ENCODE results near the gene IKBKG.
A peak's percentile ranks its signal among the peaks of the same experiment; 100 is the strongest.
"Not testable (repeated sequence)": the region's sequence is repeated elsewhere in the genome, so short reads cannot be mapped to it uniquely, and the experiment has no call there.

The IKBKG gene

DNA sequence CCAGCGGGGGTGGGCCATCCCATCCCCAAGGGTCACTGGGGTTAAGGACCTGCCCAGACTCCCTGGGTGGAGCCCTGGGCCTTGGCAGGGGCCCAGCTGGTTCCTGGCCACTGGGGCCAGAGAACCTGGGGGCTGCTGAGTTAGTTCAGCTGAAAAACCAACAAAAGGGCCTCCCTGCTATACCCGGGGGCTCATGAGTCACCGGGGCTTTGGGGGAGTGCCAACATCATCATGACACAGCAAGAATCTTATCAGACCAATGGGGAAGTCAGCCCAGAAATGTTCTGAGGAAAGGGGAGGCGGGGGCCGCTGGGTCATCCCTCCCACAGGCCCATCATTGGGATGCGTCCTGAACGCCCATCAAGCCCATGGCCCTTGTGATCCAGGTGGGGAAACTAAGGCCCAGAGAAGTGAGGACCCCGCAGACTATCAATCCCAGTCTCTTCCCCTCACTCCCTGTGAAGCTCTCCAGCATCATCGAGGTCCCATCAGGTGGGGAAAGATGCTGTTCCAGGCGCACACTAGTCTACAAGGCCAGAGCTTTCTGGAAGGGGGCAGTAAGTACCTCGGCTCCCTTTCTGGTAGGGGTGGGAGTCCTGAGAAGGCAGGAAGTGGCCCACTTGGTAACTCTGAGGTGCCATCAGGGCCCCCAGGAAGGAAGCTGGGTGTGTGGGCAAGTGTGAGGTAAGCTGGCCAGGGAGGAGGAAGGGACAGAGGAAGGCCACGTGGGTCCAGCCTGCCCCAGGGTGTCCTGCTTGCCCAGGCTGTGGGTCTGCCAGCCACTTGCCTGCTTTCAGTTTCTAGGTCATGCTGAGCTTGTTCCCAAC, 5.3 kb upstream of the IKBKG start:
- Histone ChIP-seq H3K4me3 (ENCODE audit: extremely low read depth, insufficient read depth, low read length, poor library complexity, severe bottlenecking) (no peak overlapping the region), H3K9me3 (ENCODE audit: control insufficient read depth, low read length) (no peaks in the 10 kb centered on the region), H3K27ac (ENCODE audit: low read depth, low read length, severe bottlenecking) (peak overlapping the region; percentile 13), H3K4me1 (ENCODE audit: control insufficient read depth, insufficient read depth, low read length, poor library complexity, severe bottlenecking) (peaks cover 12% of the 10 kb centered on the region), H3K36me3 (ENCODE audit: control insufficient read depth, insufficient read depth, low read length) (peaks cover 13% of the 10 kb centered on the region)
- 100% methylated on average over 2 of the region's 12 CpGs for WGBS, 2 experiments (ENCODE audit: insufficient coverage in 2 of 2)

DNA sequence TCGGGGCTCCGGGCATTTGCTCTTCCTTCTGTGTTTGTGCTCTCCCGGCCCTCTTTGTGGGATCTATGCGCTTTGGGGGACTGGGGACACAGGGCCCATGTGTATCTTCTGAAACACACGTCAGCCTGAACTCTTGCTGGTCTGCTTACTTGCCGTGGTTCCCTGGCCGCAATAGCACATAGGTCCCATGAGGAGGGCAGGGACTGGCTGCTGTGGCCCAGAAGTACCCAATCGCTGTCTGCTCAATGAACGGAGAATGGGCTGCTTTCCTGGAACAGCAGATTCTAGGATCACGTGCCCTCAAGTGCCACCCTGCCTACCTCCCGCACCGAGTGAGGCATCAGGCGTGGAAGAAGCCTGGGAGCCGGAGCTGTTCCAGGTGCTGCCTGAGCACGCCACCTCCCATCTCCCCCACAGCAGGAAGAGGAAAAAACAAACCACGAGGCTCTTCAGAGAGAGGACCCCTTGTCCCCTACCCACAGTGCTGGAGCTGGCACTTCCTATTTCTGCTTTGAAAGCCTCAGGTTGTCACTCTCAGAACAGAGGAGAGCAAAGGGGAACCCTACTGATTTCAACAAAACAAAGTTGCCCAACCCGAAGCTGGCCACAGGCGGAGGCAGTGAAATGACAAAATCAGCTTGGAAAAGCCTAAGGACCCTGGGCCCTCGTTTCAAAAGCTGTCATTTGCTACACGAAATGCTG, 4.5 kb upstream of the IKBKG start:
- Histone ChIP-seq H3K9me3 (ENCODE audit: control insufficient read depth, low read length) (no peaks in the 10 kb centered on the region), H3K4me1 (ENCODE audit: control insufficient read depth, insufficient read depth, low read length, poor library complexity, severe bottlenecking) (peaks cover 12% of the 10 kb centered on the region), H3K36me3 (ENCODE audit: control insufficient read depth, insufficient read depth, low read length) (peaks cover 13% of the 10 kb centered on the region), H3K4me3 (ENCODE audit: extremely low read depth, insufficient read depth, low read length, poor library complexity, severe bottlenecking) (no peak overlapping the region), H3K27ac (ENCODE audit: low read depth, low read length, severe bottlenecking) (no peak overlapping the region)
- 88 to 98% methylated on average over 7 to 13 of the region's 20 CpGs for WGBS, 2 experiments (ENCODE audit: insufficient coverage in 2 of 2)

DNA sequence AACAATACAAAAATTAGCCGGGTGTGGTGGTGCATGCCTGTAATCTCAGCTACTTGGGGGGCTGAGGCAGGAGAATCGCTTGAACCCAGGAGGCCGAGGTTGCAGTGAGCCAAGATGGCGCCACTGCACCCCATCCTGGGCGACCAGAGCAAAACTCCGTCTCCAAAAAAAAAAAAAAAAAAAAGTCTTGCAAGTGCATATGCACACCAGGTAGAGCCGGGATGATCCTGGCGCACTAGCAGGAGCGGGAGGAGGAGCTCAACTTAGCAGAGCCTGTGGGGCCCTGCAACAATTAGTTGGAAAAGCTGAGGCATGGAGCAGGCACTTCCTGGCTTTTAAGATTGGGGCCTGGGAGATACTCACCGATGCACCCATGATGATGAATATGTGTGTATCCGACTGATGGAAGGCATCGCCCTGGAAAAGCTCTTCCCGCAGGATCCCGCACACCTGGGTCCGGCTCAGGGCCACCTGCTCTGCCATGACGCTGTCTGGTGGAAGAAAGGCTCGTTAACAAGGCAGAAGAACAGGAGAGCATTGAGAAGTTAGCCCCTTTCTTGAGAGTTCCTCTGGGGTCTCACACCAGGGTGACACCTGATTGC, 1.6 kb upstream of the IKBKG start:
- Histone ChIP-seq H3K4me1 (ENCODE audit: control insufficient read depth, insufficient read depth, low read length, poor library complexity, severe bottlenecking) (peaks cover 12% of the 10 kb centered on the region), H3K36me3 (ENCODE audit: control insufficient read depth, insufficient read depth, low read length) (peaks cover 8% of the 10 kb centered on the region), H3K4me3 (ENCODE audit: extremely low read depth, insufficient read depth, low read length, poor library complexity, severe bottlenecking) (peak overlapping the region; percentile 65), H3K27ac (ENCODE audit: low read depth, low read length, severe bottlenecking) (no peak overlapping the region), H3K9me3 (ENCODE audit: control insufficient read depth, low read length) (no peaks in the 10 kb centered on the region)
- 89 to 97% methylated on average over 9 to 14 of the region's 17 CpGs for WGBS, 2 experiments (ENCODE audit: insufficient coverage in 2 of 2)

DNA sequence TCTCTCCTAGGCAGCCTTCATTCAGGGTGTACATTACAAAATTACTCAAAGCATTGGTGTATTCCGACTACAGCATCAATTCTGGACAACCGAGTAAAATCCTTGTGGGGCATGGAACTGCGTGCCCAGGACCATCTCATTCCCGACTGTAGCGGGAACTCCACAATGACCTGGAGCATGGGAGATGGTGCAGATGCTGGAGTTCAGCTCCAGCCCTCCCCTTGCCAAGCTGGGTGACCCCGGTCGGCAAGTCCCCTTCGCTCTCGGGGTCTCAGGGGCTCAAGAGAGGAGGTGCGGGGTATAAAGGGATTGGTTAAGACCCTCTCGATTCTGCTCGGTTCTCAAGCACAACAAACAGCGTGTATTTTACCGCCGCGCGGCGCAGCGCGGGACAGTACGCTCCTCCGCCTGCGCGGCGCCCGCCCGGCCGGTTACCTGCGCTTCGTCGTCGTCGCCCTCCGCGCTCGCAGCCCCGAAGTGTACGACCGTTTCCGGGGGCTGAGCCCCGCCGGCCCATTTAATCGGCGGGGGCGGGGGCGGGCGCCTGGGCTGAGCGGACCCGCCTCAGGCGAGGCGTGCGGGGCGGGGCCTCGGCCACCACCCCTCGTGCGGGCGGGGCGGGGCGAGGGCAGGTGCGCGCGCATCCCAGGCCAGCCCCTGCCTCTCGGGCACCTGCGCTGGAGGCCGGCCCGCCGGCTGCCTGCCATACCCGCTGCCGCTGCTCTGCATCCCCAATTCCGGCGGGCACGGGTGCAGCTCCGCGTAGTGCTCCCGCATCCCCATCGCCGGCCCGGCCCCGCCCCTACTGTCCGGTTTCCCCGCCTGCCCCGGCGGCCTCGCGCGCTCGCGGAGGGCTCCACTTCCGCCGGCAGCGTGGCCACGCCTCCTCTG, 821 bp upstream of the IKBKG start, which contains the start of gene G6PD:
TSS of gene G6PD (minus strand) at position 493 of the 891 bp plus-strand sequence. CDS start 691 bp downstream, outside the sequence.
- 0 to 3% methylated on average over 7 to 17 of the region's 92 CpGs for WGBS, 2 experiments (ENCODE audit: insufficient coverage in 2 of 2)
- no peaks in the 10 kb centered on the region for H3K9me3 ChIP-seq (ENCODE audit: control insufficient read depth, low read length)
- H3K36me3 ChIP-seq (ENCODE audit: control insufficient read depth, insufficient read depth, low read length) = peaks cover 8% of the 10 kb centered on the region
- peak within 1 kb of the TSS; percentile 80 for H3K27ac ChIP-seq (ENCODE audit: low read depth, low read length, severe bottlenecking)
- H3K4me3 ChIP-seq (ENCODE audit: extremely low read depth, insufficient read depth, low read length, poor library complexity, severe bottlenecking) = peak within 1 kb of the TSS; percentile 65
- H3K4me1 ChIP-seq (ENCODE audit: control insufficient read depth, insufficient read depth, low read length, poor library complexity, severe bottlenecking) = peaks cover 10% of the 10 kb centered on the region

DNA sequence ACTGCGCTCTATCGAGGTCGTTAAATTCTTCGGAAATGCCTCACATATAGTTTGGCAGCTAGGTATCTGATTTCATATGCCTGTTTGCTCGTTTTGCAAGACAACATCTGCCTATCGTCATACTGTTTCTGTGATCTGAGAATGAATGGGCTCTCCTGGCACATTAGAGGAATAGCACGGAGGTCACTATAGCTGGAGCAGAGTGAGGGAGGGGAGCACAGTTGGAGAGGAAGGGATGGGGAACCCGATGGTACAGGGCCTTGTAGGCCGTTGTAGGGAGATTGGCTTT, 552 bp downstream of the IKBKG start:
- Histone ChIP-seq H3K4me3 (ENCODE audit: extremely low read depth, insufficient read depth, low read length, poor library complexity, severe bottlenecking) (peak overlapping the region; percentile 65), H3K36me3 (ENCODE audit: control insufficient read depth, insufficient read depth, low read length) (peaks cover 8% of the 10 kb centered on the region), H3K4me1 (ENCODE audit: control insufficient read depth, insufficient read depth, low read length, poor library complexity, severe bottlenecking) (no peaks in the 10 kb centered on the region), H3K9me3 (ENCODE audit: control insufficient read depth, low read length) (no peaks in the 10 kb centered on the region), H3K27ac (ENCODE audit: low read depth, low read length, severe bottlenecking) (peak overlapping the region; percentile 80)
- WGBS, 2 experiments (ENCODE audit: insufficient coverage in 2 of 2) = 0 to 4% methylated on average over 5 to 7 of the region's 9 CpGs

DNA sequence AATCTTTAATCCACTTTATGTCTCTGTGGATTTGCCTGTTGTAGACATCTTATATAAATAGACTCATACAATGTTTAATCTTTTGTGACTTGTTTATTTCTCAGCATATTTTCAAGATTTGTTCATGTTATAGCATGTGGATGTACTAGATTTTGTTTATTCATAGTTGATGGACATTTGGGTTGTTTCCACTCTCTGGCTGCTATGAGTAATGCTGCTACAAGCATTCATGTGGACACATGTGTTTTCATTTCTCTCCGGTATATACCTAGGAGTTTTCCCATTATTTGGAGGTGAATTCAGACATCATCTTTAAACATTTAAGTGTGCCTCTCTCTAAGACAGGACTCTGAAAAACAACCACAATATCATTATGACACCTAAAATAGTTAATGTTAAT, 2.3 kb downstream of the IKBKG start:
- WGBS, 2 experiments (ENCODE audit: insufficient coverage in 2 of 2) = no CpG with 5 or more reads among the region's 1 CpG

DNA sequence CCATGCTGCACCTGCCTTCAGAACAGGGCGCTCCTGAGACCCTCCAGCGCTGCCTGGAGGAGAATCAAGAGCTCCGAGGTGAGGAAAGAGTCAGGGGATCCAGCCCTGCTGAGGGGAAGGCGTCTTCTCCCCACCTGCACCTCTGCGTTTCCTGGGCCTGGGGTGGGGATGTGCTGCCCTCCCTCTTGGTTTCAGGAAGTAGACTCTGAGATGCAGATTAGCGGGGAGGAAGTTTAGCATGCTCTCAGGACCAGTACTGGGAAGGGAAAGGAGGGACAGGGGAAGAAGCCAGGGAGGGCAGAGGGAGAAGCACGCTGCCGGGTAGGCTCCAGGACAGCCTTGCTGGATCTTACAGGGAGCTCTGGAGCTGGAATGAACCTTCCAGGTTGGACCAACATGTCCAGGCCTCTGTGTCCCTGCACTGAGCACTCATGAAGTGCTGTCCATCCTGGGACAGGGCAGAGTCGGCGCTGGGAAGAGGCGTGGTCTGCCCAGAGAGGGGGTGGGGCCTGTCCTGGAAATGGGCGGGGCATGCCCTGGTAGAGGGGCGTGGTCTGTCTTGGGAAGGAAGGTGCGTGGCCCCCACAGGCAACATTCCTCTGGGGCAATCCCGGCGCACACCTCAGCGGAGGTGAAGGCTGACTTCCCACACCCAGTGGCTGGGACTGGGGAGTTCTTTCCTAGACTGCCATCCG, 4.8 kb downstream of the IKBKG start:
- WGBS, 2 experiments (ENCODE audit: insufficient coverage in 2 of 2) = 60 to 92% methylated on average over 1 to 2 of the region's 18 CpGs
- not testable (repeated sequence) for H3K36me3 ChIP-seq (ENCODE audit: control insufficient read depth, insufficient read depth, low read length); H3K4me1 ChIP-seq (ENCODE audit: control insufficient read depth, insufficient read depth, low read length, poor library complexity, severe bottlenecking); H3K27ac ChIP-seq (ENCODE audit: low read depth, low read length, severe bottlenecking); H3K9me3 ChIP-seq (ENCODE audit: control insufficient read depth, low read length); H3K4me3 ChIP-seq (ENCODE audit: extremely low read depth, insufficient read depth, low read length, poor library complexity, severe bottlenecking)

More for the DNA sequence above, 2.3 kb downstream of the IKBKG start:
- Histone ChIP-seq H3K4me1 (ENCODE audit: control insufficient read depth, insufficient read depth, low read length, poor library complexity, severe bottlenecking) (no peaks in the 10 kb centered on the region), H3K4me3 (ENCODE audit: extremely low read depth, insufficient read depth, low read length, poor library complexity, severe bottlenecking) (no peak overlapping the region), H3K9me3 (ENCODE audit: control insufficient read depth, low read length) (no peaks in the 10 kb centered on the region), H3K27ac (ENCODE audit: low read depth, low read length, severe bottlenecking) (no peak overlapping the region), H3K36me3 (ENCODE audit: control insufficient read depth, insufficient read depth, low read length) (peaks cover 5% of the 10 kb centered on the region)

DNA sequence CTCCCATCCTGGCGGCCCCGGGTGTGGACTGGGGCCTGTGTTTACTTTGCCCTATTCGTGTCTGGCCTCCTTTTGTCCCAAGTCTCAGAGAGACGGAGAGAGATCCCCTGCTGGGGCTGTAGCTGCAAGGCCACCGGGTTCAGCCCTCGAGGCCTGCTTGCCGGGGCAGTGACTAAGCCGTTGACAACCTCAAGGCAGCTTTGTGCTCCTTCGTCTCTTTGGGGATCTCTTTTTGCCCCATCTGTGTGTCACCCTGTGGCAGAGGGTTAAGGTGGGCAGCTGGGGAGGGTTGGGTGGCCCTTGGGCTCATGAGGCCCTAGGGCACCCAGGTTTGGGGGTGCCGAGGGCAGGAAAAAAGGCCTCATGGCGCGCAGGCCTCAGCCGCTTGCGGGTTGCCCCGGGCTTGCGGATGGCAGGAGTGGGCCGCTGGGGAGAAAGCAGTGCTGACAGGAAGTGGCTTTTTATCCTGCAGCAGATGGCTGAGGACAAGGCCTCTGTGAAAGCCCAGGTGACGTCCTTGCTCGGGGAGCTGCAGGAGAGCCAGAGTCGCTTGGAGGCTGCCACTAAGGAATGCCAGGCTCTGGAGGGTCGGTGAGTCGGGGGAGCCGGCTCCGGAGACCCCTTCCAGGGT, 10.8 kb downstream of the IKBKG start:
- H3K9me3 ChIP-seq (ENCODE audit: control insufficient read depth, low read length); H3K4me3 ChIP-seq (ENCODE audit: extremely low read depth, insufficient read depth, low read length, poor library complexity, severe bottlenecking); H3K27ac ChIP-seq (ENCODE audit: low read depth, low read length, severe bottlenecking); H3K36me3 ChIP-seq (ENCODE audit: control insufficient read depth, insufficient read depth, low read length); H3K4me1 ChIP-seq (ENCODE audit: control insufficient read depth, insufficient read depth, low read length, poor library complexity, severe bottlenecking): not testable (repeated sequence)
- 96% methylated on average over 4 of the region's 24 CpGs; no CpG with 5 or more reads in 1 of the 2 experiments for WGBS, 2 experiments (ENCODE audit: insufficient coverage in 2 of 2)

DNA sequence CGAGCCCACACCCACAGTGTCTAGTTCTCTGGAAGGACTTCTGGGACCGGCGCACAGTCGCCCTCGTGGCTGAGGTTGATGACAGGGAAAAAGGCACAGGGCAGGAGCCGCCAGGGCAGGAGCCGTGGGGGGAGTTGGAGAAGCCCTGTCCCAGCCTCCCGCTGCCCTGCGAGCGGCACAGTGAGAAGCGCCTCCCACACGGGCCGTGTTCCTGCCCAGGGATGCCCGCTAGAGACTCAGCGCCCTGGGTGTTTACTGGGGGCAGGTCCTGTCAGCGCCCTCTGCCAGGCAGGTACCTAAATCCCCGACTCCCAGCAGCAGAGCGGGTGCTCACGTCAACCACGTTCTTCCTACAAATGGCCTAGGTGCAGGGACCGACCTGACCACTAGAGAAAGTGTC, 11.5 kb downstream of the IKBKG start:
- H3K4me3 ChIP-seq (ENCODE audit: extremely low read depth, insufficient read depth, low read length, poor library complexity, severe bottlenecking); H3K4me1 ChIP-seq (ENCODE audit: control insufficient read depth, insufficient read depth, low read length, poor library complexity, severe bottlenecking); H3K27ac ChIP-seq (ENCODE audit: low read depth, low read length, severe bottlenecking); H3K9me3 ChIP-seq (ENCODE audit: control insufficient read depth, low read length); H3K36me3 ChIP-seq (ENCODE audit: control insufficient read depth, insufficient read depth, low read length): not testable (repeated sequence)
- no CpG with 5 or more reads among the region's 21 CpGs for WGBS, 2 experiments (ENCODE audit: insufficient coverage in 2 of 2)

All from mesodermal cell (in vitro differentiated cells).